ENCODE results near the gene PICK1.
A peak's percentile ranks its signal among the peaks of the same experiment; 100 is the strongest.
"Not testable (repeated sequence)": the region's sequence is repeated elsewhere in the genome, so short reads cannot be mapped to it uniquely, and the experiment has no call there.

The PICK1 gene

GRCh38 chr22:38109371-38110001, 52.3 kb downstream of the PICK1 start:
- Mint-ChIP-seq H3K36me3 (peaks cover 22% of the 10 kb centered on the region), H3K9me3 (no peaks in the 10 kb centered on the region), H3K4me1 (peaks cover 31% of the 10 kb centered on the region), H3K27ac (peak overlapping the region; percentile 92), H3K4me3 (no peak overlapping the region)
- DNase-seq (ENCODE audit: low spot score in 2 of 2) (no peak), ATAC-seq (peak; percentile 29)

- Mint-ChIP-seq H3K4me1 (peaks cover 27% of the 10 kb centered on the region), H3K36me3 (peaks cover 24% of the 10 kb centered on the region), H3K9me3 (no peaks in the 10 kb centered on the region), H3K27ac (peak within 1 kb of the TSS; percentile 92), H3K4me3 (no peak within 1 kb of the TSS)
- DNase-seq (ENCODE audit: low spot score in 2 of 2) (no peak), ATAC-seq (no peak)
Observed at GRCh38 chr22:38110008-38110862, 53.0 kb downstream of the PICK1 start, which contains the start of gene BAIAP2L2. Gene BAIAP2L2, minus strand, starts transcription at chr22:38110684. Its CDS starts 159 bp downstream, at chr22:38110525.

- ATAC-seq (no peak), DNase-seq (ENCODE audit: low spot score in 2 of 2) (no peak)
- Mint-ChIP-seq H3K36me3 (peaks cover 24% of the 10 kb centered on the region), H3K4me1 (peaks cover 20% of the 10 kb centered on the region), H3K4me3 (no peak overlapping the region), H3K9me3 (no peaks in the 10 kb centered on the region), H3K27ac (peak overlapping the region; percentile 43)
Observed at GRCh38 chr22:38110863-38111852, 54.0 kb downstream of the PICK1 start.

DNA sequence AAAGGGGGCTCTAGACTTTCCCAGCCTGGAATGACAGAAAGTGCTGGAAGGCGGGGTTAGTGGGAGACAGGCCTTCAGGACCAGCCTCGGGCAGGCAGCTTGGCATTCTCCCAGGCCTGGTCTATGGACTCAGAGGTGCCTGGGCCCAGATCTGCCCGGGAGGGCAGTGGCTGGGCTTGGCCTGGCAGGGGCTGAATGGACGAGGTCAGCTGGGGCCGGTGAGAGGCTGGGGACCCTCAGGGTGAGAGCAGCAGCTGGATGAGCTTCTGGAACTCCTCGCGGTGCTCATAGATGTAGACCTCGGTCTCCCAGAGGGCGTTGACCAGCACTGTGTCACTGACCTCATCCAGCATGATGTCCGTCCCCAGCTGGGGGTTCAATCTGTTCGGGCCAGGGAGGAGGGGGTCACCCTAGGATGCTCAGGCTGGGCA, 54.7 kb downstream of the PICK1 start:
- Mint-ChIP-seq H3K9me3 (no peaks in the 10 kb centered on the region), H3K27ac (peak overlapping the region; percentile 43), H3K4me1 (peaks cover 20% of the 10 kb centered on the region), H3K4me3 (no peak overlapping the region), H3K36me3 (peaks cover 24% of the 10 kb centered on the region)
- ATAC-seq, result no peak
- DNase-seq (ENCODE audit: low spot score in 2 of 2), result no peak

GRCh38 chr22:38112381-38112780, 55.2 kb downstream of the PICK1 start:
- Mint-ChIP-seq H3K36me3 (peaks cover 24% of the 10 kb centered on the region), H3K4me3 (no peak overlapping the region), H3K4me1 (peaks cover 20% of the 10 kb centered on the region), H3K27ac (peak overlapping the region; percentile 79), H3K9me3 (no peaks in the 10 kb centered on the region)
- no peak for ATAC-seq
- no peak for DNase-seq (ENCODE audit: low spot score in 2 of 2)

DNA sequence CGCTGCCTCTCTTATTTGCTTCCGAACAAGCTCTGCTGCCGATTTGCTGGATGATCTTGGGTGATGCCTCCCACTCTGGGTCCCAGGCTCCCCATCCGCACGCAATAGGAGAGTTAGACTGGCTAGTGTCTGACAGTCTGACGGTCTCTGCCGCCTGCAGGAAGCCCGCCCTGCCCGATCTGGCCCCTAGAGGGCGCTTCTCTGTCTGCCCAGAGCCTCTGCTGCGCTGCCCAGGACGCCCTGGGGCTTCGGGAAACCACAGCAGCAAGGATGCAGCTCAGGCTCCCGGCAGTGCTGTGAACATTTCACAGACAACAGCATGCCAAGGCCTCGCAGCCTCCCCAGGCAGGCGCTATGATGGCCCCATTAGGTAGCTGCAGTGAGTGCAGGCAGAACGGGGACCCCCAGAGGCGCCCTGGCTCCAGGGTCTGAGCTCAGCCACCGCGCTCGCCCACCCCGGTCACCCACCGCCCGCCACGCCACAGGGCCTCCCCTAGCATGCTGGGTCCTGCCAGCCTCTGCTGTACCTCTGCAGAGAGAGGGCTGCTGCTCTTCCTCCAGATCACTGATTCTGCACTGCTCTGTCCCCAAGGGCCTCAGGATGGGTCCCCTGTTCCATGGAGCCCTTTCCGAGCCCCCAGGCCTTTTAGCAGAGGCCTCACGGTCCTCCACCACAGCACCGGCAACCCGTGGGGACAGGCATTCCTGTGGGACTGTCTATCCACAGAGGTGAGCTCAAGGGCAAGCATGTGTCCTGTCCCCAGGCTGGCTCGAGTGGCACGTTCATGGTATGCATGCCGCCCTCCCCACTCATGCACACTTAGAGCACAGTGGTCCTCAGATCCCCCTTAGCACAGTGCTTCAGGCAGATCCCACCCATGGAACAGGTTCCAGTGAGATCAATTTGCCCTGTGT, 57.5 kb downstream of the PICK1 start:
- Mint-ChIP-seq H3K27ac (peak overlapping the region; percentile 76), H3K4me1 (peaks cover 9% of the 10 kb centered on the region), H3K4me3 (no peak overlapping the region), H3K9me3 (no peaks in the 10 kb centered on the region), H3K36me3 (peaks cover 14% of the 10 kb centered on the region)
- ATAC-seq (peak; percentile 87), DNase-seq (ENCODE audit: low spot score in 2 of 2) (peak; percentile 85 to 89)

GRCh38 chr22:38115423-38116205, 58.4 kb downstream of the PICK1 start:
- no peak overlapping the region for H3K27ac Mint-ChIP-seq
- H3K9me3 Mint-ChIP-seq, result no peaks in the 10 kb centered on the region
- ATAC-seq (no peak), DNase-seq (ENCODE audit: low spot score in 2 of 2) (no peak)
- peaks cover 10% of the 10 kb centered on the region for H3K36me3 Mint-ChIP-seq
- no peak overlapping the region for H3K4me3 Mint-ChIP-seq
- peaks cover 6% of the 10 kb centered on the region for H3K4me1 Mint-ChIP-seq

DNA sequence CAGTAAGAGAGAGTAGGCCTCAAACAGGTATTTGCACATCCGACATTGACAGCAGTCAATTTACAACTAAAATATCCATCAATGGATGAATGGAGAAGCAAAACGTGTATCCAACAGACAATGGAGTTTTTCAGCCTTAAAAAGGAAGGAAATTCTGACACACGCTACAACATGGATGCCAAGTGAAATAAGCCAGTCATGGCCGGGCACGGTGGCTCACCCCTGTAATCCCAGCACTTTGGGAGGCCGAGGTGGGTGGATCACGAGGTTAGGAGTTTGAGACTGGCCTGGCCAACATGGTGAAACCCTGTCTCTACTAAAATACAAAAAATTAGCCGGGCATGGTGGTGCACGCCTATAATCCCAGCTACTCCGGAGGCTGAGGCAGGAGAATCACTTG, 60.4 kb downstream of the PICK1 start:
- not testable (repeated sequence) for H3K4me1 Mint-ChIP-seq; DNase-seq (ENCODE audit: low spot score in 2 of 2); ATAC-seq; H3K9me3 Mint-ChIP-seq; H3K4me3 Mint-ChIP-seq; H3K36me3 Mint-ChIP-seq; H3K27ac Mint-ChIP-seq

DNA sequence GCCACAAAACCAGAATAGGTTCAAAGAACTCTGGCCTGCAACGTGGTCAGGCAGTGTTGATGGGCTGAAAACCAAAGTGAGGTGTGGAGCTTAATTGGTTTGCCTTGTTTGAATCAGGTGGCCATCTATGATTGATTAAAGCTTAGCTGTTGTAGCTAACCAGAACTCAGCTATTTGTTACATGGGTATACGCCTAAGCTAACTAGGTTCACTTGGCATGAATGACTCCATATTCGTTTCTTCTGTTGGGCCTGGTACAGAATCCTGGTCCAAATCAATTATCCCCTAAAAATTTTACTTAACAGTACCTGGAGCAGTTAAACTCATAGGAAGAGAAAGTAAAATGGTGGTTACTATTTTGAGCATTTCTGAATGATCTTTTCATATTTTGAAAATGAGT, 61.0 kb downstream of the PICK1 start:
- Mint-ChIP-seq H3K36me3 (peaks cover 5% of the 10 kb centered on the region), H3K27ac (no peak overlapping the region), H3K4me1 (peaks cover 6% of the 10 kb centered on the region), H3K4me3 (no peak overlapping the region), H3K9me3 (no peaks in the 10 kb centered on the region)
- DNase-seq (ENCODE audit: low spot score in 2 of 2) (no peak), ATAC-seq (no peak)

DNA sequence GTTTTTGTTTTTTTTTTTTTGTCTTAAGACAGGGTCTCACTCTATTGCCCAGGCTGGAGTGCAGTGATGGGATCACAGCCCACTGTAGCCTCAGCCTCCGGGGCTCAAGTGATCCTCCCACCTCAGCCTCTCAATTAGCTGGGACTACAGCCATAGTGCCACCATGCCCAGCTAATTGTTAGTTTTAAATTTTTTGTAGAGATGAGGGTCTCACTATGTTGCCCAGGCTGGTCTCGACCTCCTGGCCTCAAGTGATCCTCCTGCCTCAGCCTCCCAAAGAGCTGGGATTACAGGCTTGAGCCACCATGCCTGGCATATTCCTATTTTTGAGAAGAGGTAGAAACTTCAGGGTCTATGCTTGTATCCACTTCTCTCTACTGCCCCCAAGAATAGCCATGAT, 61.5 kb downstream of the PICK1 start:
- not testable (repeated sequence) for H3K36me3 Mint-ChIP-seq; H3K4me1 Mint-ChIP-seq; ATAC-seq; H3K4me3 Mint-ChIP-seq; DNase-seq (ENCODE audit: low spot score in 2 of 2); H3K9me3 Mint-ChIP-seq
- H3K27ac Mint-ChIP-seq, result peak overlapping the region; percentile 79

- H3K4me1 Mint-ChIP-seq, result peaks cover 6% of the 10 kb centered on the region
- no peak for DNase-seq (ENCODE audit: low spot score in 2 of 2)
- H3K4me3 Mint-ChIP-seq, result no peak overlapping the region
- no peak for ATAC-seq
- no peaks in the 10 kb centered on the region for H3K9me3 Mint-ChIP-seq
- H3K36me3 Mint-ChIP-seq, result no peaks in the 10 kb centered on the region
- H3K27ac Mint-ChIP-seq, result no peak overlapping the region
Observed at GRCh38 chr22:38120359-38121110, 63.3 kb downstream of the PICK1 start.

- no peak for DNase-seq (ENCODE audit: low spot score in 2 of 2)
- H3K36me3 Mint-ChIP-seq, result peaks cover 6% of the 10 kb centered on the region
- ATAC-seq, result no peak
- H3K4me3 Mint-ChIP-seq, result no peak overlapping the region
- H3K4me1 Mint-ChIP-seq, result peaks cover 6% of the 10 kb centered on the region
- H3K27ac Mint-ChIP-seq, result peak overlapping the region; percentile 78
- no peaks in the 10 kb centered on the region for H3K9me3 Mint-ChIP-seq
Observed at GRCh38 chr22:38122616-38123015, 65.4 kb downstream of the PICK1 start.

Data from stimulated activated effector memory CD8-positive, alpha-beta T cell treated with anti-CD3 and anti-CD28 coated beads, Interleukin-12 subunit alpha, Interleukin-12 subunit beta, amount 100 ng/mL, for 72 hours (primary cell).